ENCODE measurements around the gene MAGEC1.
"Not testable (repeated sequence)": the region's sequence is repeated elsewhere in the genome, so short reads cannot be mapped to it uniquely, and the experiment has no call there.

Gene MAGEC1, protein sequence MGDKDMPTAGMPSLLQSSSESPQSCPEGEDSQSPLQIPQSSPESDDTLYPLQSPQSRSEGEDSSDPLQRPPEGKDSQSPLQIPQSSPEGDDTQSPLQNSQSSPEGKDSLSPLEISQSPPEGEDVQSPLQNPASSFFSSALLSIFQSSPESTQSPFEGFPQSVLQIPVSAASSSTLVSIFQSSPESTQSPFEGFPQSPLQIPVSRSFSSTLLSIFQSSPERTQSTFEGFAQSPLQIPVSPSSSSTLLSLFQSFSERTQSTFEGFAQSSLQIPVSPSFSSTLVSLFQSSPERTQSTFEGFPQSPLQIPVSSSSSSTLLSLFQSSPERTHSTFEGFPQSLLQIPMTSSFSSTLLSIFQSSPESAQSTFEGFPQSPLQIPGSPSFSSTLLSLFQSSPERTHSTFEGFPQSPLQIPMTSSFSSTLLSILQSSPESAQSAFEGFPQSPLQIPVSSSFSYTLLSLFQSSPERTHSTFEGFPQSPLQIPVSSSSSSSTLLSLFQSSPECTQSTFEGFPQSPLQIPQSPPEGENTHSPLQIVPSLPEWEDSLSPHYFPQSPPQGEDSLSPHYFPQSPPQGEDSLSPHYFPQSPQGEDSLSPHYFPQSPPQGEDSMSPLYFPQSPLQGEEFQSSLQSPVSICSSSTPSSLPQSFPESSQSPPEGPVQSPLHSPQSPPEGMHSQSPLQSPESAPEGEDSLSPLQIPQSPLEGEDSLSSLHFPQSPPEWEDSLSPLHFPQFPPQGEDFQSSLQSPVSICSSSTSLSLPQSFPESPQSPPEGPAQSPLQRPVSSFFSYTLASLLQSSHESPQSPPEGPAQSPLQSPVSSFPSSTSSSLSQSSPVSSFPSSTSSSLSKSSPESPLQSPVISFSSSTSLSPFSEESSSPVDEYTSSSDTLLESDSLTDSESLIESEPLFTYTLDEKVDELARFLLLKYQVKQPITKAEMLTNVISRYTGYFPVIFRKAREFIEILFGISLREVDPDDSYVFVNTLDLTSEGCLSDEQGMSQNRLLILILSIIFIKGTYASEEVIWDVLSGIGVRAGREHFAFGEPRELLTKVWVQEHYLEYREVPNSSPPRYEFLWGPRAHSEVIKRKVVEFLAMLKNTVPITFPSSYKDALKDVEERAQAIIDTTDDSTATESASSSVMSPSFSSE

GRCh38 chrX:141903400-141904155 lies at the start of gene MAGEC1:
MAGEC1 (plus strand) TSS chrX:141903894; CDS start chrX:141905073, 1,179 bp downstream.
- no peak for DNase-seq

DNA sequence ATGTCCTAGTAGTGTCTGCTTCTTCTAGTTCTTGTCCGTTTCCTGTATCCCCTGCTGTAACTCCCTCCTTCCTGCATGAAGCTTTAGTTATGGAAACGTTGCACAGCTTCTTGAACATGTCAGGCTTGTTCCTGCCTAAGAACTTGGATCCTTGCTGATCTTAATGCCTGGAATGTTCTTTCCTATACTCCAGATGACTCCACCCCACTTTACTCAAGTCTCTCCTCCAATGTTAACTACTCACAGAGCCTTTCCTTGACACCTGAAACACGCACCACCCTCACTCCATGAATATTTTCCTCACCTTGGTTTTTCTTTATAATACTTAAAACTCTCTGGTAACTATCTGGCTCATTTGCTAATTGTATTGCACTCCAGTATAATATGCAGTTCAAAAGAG lies 46.2 kb upstream of the MAGEC1 start:
- DNase-seq: no peak

GRCh38 chrX:141879616-141880015 lies 24.1 kb upstream of the MAGEC1 start:
- DNase-seq: no peak

DNA sequence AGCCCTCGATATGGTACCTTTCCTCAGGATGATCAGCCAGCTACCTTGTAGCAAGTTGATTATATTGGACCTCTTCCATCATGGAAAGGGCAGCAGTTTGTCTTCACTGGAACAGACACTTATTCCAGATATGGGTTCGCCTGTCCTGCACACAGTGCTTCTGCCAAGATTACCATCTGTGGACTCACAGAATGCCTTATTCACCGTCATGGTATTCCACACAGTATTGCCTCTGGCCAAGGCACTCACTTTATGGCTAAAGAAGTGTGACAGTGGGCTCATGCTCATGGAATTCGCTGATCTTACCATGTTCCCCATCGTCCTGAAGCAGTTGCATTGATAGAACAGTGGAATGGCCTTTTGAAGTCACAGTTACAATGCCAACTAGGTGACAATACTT lies 14.9 kb upstream of the MAGEC1 start:
- DNase-seq: not testable (repeated sequence)

GRCh38 chrX:141894733-141895132 lies 9.0 kb upstream of the MAGEC1 start:
- DNase-seq: no peak

GRCh38 chrX:141897690-141898089 lies 6.0 kb upstream of the MAGEC1 start:
- no peak for DNase-seq

DNA sequence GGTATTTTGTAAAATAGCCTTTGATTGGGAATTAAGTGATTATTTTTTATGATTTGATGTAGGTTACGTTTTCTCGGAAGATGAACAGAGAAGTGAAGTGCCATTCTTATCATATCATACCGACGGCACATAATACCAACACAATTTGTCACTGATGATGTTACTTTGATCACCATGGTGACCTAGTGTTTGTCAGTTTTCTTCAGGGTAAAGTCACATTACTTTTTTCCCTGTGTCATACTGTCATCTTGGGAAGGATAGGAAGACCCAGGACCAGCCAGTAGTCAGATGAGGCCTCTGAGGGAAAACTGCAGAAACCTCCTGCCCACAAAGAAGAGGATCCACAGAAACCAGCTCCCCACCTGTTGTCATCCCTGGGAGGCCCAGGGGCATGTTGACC lies 1.3 kb upstream of the MAGEC1 start:
- no peak for DNase-seq

- no peak for DNase-seq
Observed at GRCh38 chrX:141904262-141904661, 568 bp downstream of the MAGEC1 start.

GRCh38 chrX:141917801-141918200 lies 14.1 kb downstream of the MAGEC1 start:
- no peak for DNase-seq

DNA sequence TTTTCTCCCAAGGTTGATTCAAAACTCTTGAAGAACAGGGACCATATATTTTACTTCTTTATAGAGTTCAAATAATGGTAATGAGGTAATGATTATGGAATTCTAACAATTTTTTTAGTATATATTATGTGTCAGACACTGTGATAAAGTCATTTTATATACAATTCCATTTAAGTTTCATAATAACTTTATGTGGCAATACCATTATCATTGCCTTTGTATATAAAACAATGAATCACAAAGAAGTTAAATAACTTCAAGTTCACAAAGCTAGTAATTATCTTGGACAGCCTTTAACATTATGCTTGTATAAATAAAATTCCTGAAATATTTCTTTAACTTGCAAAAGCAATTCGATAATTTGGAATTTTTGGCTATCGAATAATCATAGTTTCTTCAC lies 20.6 kb downstream of the MAGEC1 start:
- no peak for DNase-seq

- no peak for DNase-seq
Observed at GRCh38 chrX:141928432-141928831, 24.7 kb downstream of the MAGEC1 start.

GRCh38 chrX:141934059-141934641 lies 30.5 kb downstream of the MAGEC1 start:
- no peak for DNase-seq

DNA sequence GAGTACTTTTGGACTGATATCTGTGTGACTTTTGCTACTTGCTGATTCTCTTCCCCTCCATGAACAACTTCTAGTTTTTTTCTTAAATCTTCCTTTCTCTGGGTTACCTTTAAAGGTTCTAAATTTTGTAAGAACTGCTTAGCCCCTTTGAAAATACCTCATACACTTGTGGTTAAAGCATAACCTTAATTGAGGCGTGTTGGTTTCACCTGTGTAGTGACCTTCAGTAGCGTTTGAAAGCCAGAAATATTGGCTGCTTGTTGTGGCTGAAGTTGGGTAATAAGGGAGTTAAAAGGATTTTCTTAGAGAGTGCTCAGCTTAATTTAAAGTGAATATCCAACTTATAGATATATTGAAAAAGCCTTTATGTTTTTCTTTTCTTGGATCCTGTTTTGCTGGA lies 32.0 kb downstream of the MAGEC1 start:
- DNase-seq: no peak

GRCh38 chrX:141936080-141936479 lies 32.4 kb downstream of the MAGEC1 start:
- DNase-seq: no peak

- DNase-seq: no peak
Observed at GRCh38 chrX:141941234-141941633, 37.5 kb downstream of the MAGEC1 start.

- no peak for DNase-seq
Observed at GRCh38 chrX:141945426-141945825, 41.7 kb downstream of the MAGEC1 start.

DNA sequence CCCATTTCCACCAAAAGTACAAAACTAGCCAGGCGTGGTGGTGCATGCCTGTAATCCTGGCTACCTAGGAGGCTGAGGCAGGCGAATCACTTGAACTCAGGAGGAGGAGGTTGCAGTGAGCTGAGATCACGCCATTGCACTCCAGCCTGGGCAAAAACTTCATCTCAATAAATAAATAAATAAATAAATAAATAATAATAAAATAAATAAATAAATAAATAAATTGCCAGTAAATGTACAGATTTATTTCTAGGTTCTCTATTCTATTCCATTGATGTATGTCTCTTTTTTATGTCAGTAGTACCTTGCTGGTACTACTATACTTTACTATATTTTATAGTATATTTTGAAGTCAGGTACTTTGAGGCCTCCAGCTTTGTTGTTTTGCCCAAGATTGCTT lies 43.7 kb downstream of the MAGEC1 start:
- no peak for DNase-seq

DNA sequence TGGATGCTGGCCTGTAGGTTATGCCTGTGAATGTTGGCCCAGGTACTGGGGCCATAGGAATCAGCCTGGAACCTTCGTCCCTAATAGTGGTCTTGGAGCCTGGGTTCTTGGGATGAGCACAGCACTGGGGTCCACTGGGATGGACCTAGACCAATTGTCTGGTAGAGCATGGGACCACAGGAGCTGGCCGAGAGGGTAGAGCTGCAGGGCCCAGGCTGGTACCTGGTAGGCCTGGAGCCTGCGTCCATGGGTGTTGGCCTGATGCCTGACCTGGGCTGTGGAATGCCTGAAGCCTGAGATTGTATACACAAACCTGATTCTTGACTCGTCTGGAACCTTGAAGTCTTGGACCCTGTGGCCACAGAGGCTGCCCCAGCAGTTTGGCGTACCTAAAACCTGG lies 48.9 kb downstream of the MAGEC1 start:
- no peak for DNase-seq

DNA sequence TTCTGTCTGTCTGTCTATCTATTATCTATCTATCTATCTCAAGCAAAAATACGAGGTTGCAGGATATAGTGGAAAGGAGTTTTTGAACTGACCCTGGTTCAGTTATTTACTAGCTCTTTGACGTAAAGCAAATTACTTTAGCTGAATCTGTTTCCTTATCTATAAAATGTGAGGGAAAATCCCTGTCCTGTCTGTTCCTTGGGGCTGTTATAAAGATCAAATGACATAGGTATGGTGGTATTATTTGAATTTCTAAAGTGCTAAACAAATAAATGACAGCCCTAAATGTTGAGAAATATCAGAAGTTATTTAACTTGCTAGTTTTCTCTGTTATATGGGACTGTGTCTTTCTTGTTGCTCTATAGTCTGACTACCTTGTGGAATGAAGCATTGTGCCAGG lies 55.0 kb downstream of the MAGEC1 start:
- no peak for DNase-seq

All from GDM1 (cell line).